HepG2 (cell line): ENCODE results near the gene HPCAL1. TPM values are rescaled to one million over a fixed set of nuclear protein-coding genes. Genes with fewer than 3 reads are reported as not detected.

Experiments used
- HNF4A ChIP-seq: sonication (generic); formaldehyde crosslinking; IDR thresholded peaks from 2 replicates; pipeline ENCODE4 v1.4.0; 2020; ENCODE audit warnings: missing genetic modification reagents
- ZFP90 ChIP-seq: sonication (generic); formaldehyde crosslinking; IDR thresholded peaks from 2 replicates; pipeline ENCODE4 v1.8.0; 2022; ENCODE audit warnings: missing genetic modification reagents, mild to moderate bottlenecking, inconsistent platforms, borderline replicate concordance
- ZFY ChIP-seq: sonication (generic); formaldehyde crosslinking; IDR thresholded peaks from 2 replicates; pipeline ENCODE4 v1.4.0; 2020; ENCODE audit warnings: missing genetic modification reagents
- ZNF225 ChIP-seq: sonication (generic); formaldehyde crosslinking; IDR thresholded peaks from 2 replicates; pipeline ENCODE4 v1.4.0; 2020; ENCODE audit warnings: mild to moderate bottlenecking, missing genetic modification reagents
- ZNF318 ChIP-seq: sonication (generic); formaldehyde crosslinking; IDR thresholded peaks from 2 replicates; pipeline ENCODE4 v1.4.0; 2020; ENCODE audit warnings: mild to moderate bottlenecking, missing genetic modification reagents
- ZNF468 ChIP-seq: sonication (generic); formaldehyde crosslinking; IDR thresholded peaks from 2 replicates; pipeline ENCODE4 v1.8.0; 2022; ENCODE audit warnings: mild to moderate bottlenecking, moderate library complexity, missing genetic modification reagents
- ZNF558 ChIP-seq: sonication (generic); formaldehyde crosslinking; IDR thresholded peaks from 2 replicates; pipeline ENCODE4 v1.9.0; 2022; ENCODE audit warnings: mild to moderate bottlenecking, missing genetic modification reagents, borderline replicate concordance
- ZNF790 ChIP-seq: sonication (generic); formaldehyde crosslinking; IDR thresholded peaks from 2 replicates; pipeline ENCODE4 v1.8.0; 2022; ENCODE audit warnings: missing genetic modification reagents, mild to moderate bottlenecking, borderline replicate concordance
- polyA plus RNA-seq, 8 experiments: library from polyadenylated mRNA; depleted of rRNA in 3 of 8; stranded (reverse) in 7 of 8; unstranded in 1 of 8; fragments of >200 nt; fragmentation: Illumina TruSeq in 4 of 8; extraction: Trizol in 4 of 8; gene quantifications; 2 replicates each; pipeline versions ENCODE4 v1.2.1 to v1.2.3, GENCODE V29; 2011 to 2016; ENCODE audit warnings: low read depth in 4 of 8, missing spikeins in 1 of 8, mixed read lengths in 1 of 8; ENCODE audit not compliant: insufficient read depth in 1 of 8
- total RNA-seq, 5 experiments: library from RNA; depleted of rRNA; stranded (reverse); fragments of >200 nt; fragmentation: Illumina TruSeq; extraction: Trizol; gene quantifications; 2 replicates each; pipeline ENCODE4 v1.2.3, GENCODE V29; 2016; ENCODE audit warnings: low read depth in 1 of 5
- TF ChIP-seq, protein P1 (sequence below), 2 experiments: fragments of 450-650 bp in 1 of 2; sonication (generic) in 1 of 2; formaldehyde crosslinking in 1 of 2; IDR thresholded peaks; 2 replicates each; pipeline versions ENCODE4 v1.6.1 to v1.8.0; 2016 to 2022; ENCODE audit warnings: antibody characterized with exemption in 1 of 2, mild to moderate bottlenecking in 1 of 2, missing genetic modification reagents in 1 of 2

HPCAL1 gene
- total and polyA plus RNA-seq, 2 of the 13 experiments (the other 11 are each of a cell fraction or from before 2014, with no cell fraction given), result 29.5 to 29.9 TPM

DNA sequence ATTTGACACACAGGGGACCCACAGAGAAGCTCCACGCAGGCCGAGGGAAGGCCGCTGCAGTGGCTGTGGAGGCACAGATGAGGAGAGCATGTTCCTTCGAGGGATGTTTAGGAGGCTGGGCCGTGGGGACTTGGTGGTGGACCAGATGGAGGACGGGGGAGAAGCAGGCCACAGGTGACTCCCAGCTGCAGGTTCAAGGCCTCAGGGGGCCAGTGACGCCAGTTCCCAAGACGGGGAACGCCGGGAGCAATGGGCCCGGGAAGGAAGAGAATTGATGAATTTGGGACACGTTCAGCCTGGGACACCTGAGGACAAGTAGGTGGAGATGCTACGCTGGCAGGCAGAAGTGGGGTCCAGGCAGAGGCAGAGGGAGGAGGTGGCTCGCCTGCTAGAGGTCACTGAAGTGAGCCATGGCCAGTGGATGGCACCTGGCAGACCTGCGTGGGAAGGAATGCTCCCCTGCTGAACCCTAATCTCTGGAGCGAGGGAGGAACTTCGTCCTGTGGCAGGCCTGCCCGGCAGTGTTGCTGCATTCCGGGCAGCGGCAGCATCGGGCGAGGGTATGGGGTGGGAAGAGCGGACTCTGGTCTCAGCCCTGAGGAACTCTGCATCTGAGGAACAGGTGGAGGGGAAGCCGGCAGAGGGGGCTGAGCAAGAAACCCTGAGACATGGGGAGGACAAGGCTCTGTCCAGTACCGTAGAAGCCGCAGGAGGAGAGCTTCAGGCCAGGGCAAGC, 25.2 kb upstream of the HPCAL1 start (continued):
- TF ChIP-seq ZNF318 (CRISPR knock-in tag), result peak; percentile 44; the same call in 1 of the 2 replicates
- TF ChIP-seq ZFY (CRISPR knock-in tag), result no peak
- TF ChIP-seq HNF4A (CRISPR knock-in tag), result peak; percentile 64; the same call in 1 of the 2 replicates
- TF ChIP-seq ZNF468 (CRISPR knock-in tag), result no peak
- TF ChIP-seq, protein P1, sequence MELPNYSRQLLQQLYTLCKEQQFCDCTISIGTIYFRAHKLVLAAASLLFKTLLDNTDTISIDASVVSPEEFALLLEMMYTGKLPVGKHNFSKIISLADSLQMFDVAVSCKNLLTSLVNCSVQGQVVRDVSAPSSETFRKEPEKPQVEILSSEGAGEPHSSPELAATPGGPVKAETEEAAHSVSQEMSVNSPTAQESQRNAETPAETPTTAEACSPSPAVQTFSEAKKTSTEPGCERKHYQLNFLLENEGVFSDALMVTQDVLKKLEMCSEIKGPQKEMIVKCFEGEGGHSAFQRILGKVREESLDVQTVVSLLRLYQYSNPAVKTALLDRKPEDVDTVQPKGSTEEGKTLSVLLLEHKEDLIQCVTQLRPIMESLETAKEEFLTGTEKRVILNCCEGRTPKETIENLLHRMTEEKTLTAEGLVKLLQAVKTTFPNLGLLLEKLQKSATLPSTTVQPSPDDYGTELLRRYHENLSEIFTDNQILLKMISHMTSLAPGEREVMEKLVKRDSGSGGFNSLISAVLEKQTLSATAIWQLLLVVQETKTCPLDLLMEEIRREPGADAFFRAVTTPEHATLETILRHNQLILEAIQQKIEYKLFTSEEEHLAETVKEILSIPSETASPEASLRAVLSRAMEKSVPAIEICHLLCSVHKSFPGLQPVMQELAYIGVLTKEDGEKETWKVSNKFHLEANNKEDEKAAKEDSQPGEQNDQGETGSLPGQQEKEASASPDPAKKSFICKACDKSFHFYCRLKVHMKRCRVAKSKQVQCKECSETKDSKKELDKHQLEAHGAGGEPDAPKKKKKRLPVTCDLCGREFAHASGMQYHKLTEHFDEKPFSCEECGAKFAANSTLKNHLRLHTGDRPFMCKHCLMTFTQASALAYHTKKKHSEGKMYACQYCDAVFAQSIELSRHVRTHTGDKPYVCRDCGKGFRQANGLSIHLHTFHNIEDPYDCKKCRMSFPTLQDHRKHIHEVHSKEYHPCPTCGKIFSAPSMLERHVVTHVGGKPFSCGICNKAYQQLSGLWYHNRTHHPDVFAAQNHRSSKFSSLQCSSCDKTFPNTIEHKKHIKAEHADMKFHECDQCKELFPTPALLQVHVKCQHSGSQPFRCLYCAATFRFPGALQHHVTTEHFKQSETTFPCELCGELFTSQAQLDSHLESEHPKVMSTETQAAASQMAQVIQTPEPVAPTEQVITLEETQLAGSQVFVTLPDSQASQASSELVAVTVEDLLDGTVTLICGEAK (IDR thresholded peaks at IDR 0.05), result no peak
- TF ChIP-seq, protein P1 (CRISPR knock-in tag; IDR thresholded peaks at IDR 0.05), result 0 out of 2 replicates have a peak, but pooled peaks have one; percentile 15
- TF ChIP-seq ZFP90 (CRISPR knock-in tag), result 0 out of 2 replicates have a peak, but pooled peaks have one; percentile 55
- TF ChIP-seq ZNF558 (CRISPR knock-in tag), result no peak
- 0 out of 2 replicates have a peak, but pooled peaks have one; percentile 21 for TF ChIP-seq ZNF225 (CRISPR knock-in tag)
- TF ChIP-seq ZNF790, result no peak
